HG03139 (cell line): Measurements from ENCODE around the gene RACGAP1.

Experiments
- ATAC-seq: cut with Tn5 transposase; IDR thresholded peaks from one replicate; pipeline ENCODE4 v1.9.1; 2021; ENCODE audit not compliant: unreplicated experiment

Gene RACGAP1

GRCh38 chr12:49956663-49957569, 68.4 kb downstream of the RACGAP1 start:
- no peak for ATAC-seq

GRCh38 chr12:49955899-49956662, 69.2 kb downstream of the RACGAP1 start:
- no peak for ATAC-seq

GRCh38 chr12:49954863-49955830, 70.1 kb downstream of the RACGAP1 start:
- ATAC-seq = no peak

GRCh38 chr12:49953961-49954846, 71.1 kb downstream of the RACGAP1 start:
- no peak for ATAC-seq

- ATAC-seq = no peak
Observed at GRCh38 chr12:49953151-49953550, 72.1 kb downstream of the RACGAP1 start.

GRCh38 chr12:49952391-49953055, 72.8 kb downstream of the RACGAP1 start:
- no peak for ATAC-seq

DNA sequence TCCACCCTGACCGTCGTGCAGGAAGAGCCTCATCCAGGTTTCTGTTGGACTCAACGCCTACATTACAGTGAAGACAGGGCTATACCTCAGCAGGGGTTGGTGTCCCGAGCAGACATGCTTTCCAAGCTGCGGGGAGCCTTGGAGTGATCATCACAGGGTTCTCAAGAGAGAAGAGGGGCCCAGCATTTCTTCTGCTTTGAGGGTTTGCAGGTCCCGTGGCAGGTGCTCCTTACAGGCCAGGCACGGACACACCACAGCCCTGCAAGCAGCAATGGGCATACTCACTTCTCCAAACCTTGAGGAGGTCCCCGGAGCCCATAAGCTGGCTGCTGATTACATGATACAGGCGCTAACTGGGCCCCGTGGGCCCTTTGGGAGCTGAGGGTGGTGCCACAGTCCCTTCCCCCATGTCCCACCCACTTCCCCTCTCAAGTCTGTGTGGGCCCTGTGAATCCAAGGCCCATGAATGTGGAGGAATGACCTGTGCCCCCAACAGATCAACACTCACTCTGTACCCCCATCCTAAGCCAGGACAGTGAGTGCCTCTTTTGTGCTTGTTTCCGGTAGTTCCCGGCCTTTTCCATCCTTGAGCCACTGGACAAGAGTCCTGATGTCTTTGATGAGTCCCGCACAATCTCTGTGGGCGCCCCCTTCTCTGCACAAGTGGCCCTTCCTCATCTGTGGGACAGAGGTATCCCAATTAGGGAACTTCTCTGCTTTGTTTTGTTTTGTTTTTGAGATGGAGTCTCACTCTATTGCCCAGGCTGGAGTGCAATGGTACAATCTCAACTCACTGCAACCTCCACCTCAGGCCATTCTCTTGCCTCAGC, 73.7 kb downstream of the RACGAP1 start:
- no peak for ATAC-seq

DNA sequence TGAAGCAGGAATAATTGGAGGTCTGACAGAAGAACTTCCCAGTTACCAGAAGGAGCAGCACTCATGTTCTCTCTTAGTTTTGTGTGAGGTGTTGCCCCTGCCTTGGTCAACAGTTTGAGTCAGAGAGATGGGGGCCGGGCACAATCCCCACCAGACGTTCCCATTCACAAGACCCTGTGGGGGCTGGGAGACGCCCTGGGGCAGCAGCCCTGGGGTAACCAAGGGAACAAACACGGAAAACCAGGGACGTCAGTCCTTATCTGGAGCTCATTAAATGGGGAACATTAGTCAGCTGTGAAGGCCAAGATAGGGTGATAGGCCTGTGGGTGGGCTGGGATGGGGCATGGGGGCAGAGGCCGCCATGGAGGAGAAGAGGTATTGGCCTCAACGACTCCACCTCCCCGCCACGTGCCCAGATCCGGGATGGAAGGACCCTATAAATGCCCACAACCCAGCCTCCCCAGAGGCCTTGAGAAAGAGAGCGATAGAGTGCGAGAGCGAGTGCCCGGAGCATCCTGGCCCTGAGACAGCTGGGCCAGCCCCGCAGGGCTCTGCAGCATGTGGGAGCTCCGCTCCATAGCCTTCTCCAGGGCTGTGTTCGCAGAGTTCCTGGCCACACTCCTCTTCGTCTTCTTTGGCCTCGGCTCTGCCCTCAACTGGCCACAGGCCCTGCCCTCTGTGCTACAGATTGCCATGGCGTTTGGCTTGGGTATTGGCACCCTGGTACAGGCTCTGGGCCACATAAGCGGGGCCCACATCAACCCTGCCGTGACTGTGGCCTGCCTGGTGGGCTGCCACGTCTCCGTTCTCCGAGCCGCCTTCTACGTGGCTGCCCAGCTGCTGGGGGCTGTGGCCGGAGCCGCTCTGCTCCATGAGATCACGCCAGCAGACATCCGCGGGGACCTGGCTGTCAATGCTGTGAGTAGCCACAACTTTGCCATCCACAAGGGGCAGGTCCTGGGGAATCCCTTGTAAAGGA, 74.7 kb downstream of the RACGAP1 start, which contains the start of gene AQP2:
TSS of gene AQP2 (plus strand) at position 465 of the 979 bp plus-strand sequence. CDS start at position 559, 94 bp downstream.
- no peak for ATAC-seq

GRCh38 chr12:49949866-49950265, 75.4 kb downstream of the RACGAP1 start:
- no peak for ATAC-seq

- no peak for ATAC-seq
Observed at GRCh38 chr12:49948866-49949845, 76.1 kb downstream of the RACGAP1 start.

DNA sequence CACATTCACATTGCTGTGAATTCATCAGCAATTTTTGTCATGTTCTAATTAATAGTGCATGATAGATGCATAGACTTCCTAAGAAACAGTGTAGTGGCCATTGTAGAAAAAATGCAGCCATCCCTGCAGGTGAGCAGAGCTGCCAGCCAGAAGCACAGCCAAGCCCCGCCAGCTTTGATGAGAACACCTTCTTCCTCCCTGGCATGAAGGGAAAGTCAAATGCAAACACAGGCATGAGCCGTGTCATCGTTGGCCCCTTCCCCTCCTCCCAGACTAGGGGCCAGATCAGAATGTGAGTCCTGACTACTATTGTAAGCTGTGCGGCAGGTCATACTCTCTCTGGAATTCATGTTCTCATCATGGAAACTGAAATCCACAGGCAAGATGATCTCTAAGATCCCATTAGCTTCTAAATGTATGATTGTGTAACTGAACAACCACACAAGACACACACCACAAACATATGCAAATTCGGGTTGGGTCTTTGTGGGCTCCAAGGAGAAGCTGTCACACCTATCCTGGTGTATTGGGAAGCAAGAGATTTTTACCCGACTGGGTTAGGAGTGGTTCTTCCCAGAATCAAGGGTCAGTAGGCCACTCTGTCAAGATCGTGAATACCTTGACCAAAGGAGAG, 77.6 kb downstream of the RACGAP1 start:
- ATAC-seq = no peak

DNA sequence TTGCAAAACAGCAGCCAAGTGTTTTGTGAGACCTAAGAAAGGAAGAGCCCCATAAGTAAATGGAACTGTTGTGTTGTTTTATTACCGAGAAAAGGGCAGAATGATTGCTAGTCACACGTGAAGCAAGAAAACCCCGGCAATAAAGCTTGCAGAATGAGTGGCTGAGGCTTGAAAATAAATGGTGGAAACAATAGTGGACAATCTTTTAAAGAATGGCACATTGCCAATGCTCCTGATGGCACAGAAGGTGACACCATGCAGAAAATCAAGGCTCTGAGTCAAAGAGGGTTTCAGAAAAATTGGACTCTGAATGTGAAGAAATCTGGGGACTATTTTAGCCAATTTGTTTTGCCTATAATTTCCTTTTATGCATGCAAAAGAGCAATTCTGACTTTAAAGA, 78.8 kb downstream of the RACGAP1 start:
- ATAC-seq = no peak

GRCh38 chr12:49946086-49946485, 79.2 kb downstream of the RACGAP1 start:
- ATAC-seq = no peak

DNA sequence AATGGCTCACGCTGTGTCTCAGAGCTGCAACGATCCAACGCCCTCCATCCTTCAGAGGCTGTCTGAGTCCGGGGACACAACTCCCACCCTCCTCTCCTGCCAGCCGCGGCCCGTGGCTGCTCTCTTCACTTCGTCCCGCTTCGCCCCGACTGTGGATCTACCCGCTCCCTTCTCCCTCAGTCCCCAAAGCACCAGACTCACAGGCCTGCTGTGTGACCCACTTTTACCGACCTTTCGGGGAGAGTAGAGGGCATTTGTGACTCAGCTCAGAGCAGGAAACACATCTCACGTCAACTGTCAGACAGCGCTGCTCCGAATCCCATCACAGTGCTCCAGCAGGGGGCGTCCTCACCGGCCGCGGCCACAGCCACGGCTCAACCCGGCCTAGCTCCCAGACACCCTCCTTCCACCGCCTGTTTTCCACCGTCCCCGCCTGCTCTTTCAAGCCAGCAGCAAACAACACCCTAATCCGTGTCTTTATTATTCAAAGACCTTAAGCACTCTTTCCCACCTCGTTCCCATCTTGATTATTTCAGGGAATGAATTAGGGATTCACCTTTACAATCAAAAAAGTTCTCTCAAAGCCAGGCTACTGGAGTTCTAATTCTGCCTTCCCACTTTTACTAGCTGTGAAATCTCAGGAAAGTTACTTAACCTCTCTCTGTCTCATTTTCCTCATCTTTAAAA, 79.8 kb downstream of the RACGAP1 start:
- no peak for ATAC-seq

- no peak for ATAC-seq
Observed at GRCh38 chr12:49944718-49945117, 80.6 kb downstream of the RACGAP1 start.
